Skeletal muscle tissue (tissue), 4 donors: Measurements from ENCODE around the gene PIR. TPM values are rescaled to one million over a fixed set of nuclear protein-coding genes. Genes with fewer than 3 reads are reported as not detected.

Experiments used
- H3K27ac ChIP-seq: one replicate; pipeline ENCODE4 v1.7.0; 2013; ENCODE audit warnings: mild to moderate bottlenecking, low read depth, low read length, inconsistent platforms
- H3K27me3 ChIP-seq, 3 donors: one replicate each; pipeline ENCODE4 v1.7.0; 2013; ENCODE audit warnings: low read length in 3 of 3; ENCODE audit not compliant: control insufficient read depth in 3 of 3, insufficient read depth in 3 of 3
- H3K36me3 ChIP-seq, 3 donors: one replicate each; pipeline ENCODE4 v1.7.0; 2013; ENCODE audit warnings: low read length in 3 of 3; ENCODE audit not compliant: control insufficient read depth in 3 of 3, insufficient read depth in 3 of 3
- H3K4me1 ChIP-seq, 3 donors: one replicate each; pipeline ENCODE4 v1.7.0; 2013; ENCODE audit warnings: low read length in 3 of 3, mild to moderate bottlenecking in 3 of 3; ENCODE audit not compliant: control insufficient read depth in 3 of 3, insufficient read depth in 3 of 3
- H3K4me3 ChIP-seq, 3 donors: one replicate each; pipeline ENCODE4 v1.7.0; 2013; ENCODE audit warnings: low read length in 3 of 3
- H3K9ac ChIP-seq, 3 donors: one replicate each; pipeline ENCODE4 v1.7.0; 2013; ENCODE audit warnings: low read length in 3 of 3, mild to moderate bottlenecking in 3 of 3, moderate library complexity in 2 of 3, low read depth in 1 of 3
- H3K9me3 ChIP-seq, 3 donors: one replicate each; pipeline ENCODE4 v1.7.0; 2013; ENCODE audit warnings: low read length in 3 of 3; ENCODE audit not compliant: control insufficient read depth in 3 of 3
- total RNA-seq: library from RNA; depleted of rRNA; stranded (reverse); fragments of >200 nt; gene quantifications from one replicate; pipeline ENCODE4 v1.2.3, GENCODE V29; 2014
- donor health status: Osteomylitis.

PIR gene
- total RNA-seq, 1 donor from 2014 or later = 3.1 TPM

GRCh38 chrX:15373976-15374375 lies 119.2 kb downstream of the PIR start:
- Histone ChIP-seq H3K4me3 (no peak overlapping the region), H3K36me3 (no peaks in the 10 kb centered on the region), H3K9me3 (no peaks in the 10 kb centered on the region), H3K27me3 (no peaks in the 10 kb centered on the region), H3K27ac (no peak overlapping the region), H3K9ac (no peak overlapping the region), H3K4me1 (peaks cover 0 to 3% (median 0%) of the 10 kb centered on the region in 3 donors)

GRCh38 chrX:15366506-15367352 lies 126.4 kb downstream of the PIR start:
- Histone ChIP-seq H3K27ac (no peak overlapping the region), H3K9me3 (no peaks in the 10 kb centered on the region), H3K4me1 (no peaks in the 10 kb centered on the region), H3K4me3 (no peak overlapping the region), H3K9ac (no peak overlapping the region), H3K36me3 (peaks cover 0 to 5% (median 0%) of the 10 kb centered on the region in 3 donors), H3K27me3 (no peaks in the 10 kb centered on the region)

- peaks cover 0 to 14% (median 7%) of the 10 kb centered on the region in 3 donors for H3K36me3 ChIP-seq
- H3K27me3 ChIP-seq = no peaks in the 10 kb centered on the region
- no peak overlapping the region for H3K27ac ChIP-seq
- H3K4me3 ChIP-seq = no peak overlapping the region
- H3K9me3 ChIP-seq = no peaks in the 10 kb centered on the region
- no peaks in the 10 kb centered on the region for H3K4me1 ChIP-seq
- H3K9ac ChIP-seq = no peak overlapping the region
Observed at GRCh38 chrX:15359701-15360100, 133.4 kb downstream of the PIR start.

GRCh38 chrX:15358533-15358932 lies 134.6 kb downstream of the PIR start:
- H3K27ac ChIP-seq = no peak overlapping the region
- no peak overlapping the region for H3K9ac ChIP-seq
- H3K4me3 ChIP-seq = no peak overlapping the region
- no peaks in the 10 kb centered on the region for H3K27me3 ChIP-seq
- H3K36me3 ChIP-seq = peaks cover 0 to 14% (median 7%) of the 10 kb centered on the region in 3 donors
- H3K9me3 ChIP-seq = no peaks in the 10 kb centered on the region
- no peaks in the 10 kb centered on the region for H3K4me1 ChIP-seq

- H3K27ac ChIP-seq = no peak overlapping the region
- no peak overlapping the region for H3K9ac ChIP-seq
- H3K36me3 ChIP-seq = peaks cover 0 to 12% (median 7%) of the 10 kb centered on the region in 3 donors
- no peaks in the 10 kb centered on the region for H3K4me1 ChIP-seq
- no peaks in the 10 kb centered on the region for H3K27me3 ChIP-seq
- no peak overlapping the region for H3K4me3 ChIP-seq
- no peaks in the 10 kb centered on the region for H3K9me3 ChIP-seq
Observed at GRCh38 chrX:15356444-15356843, 136.7 kb downstream of the PIR start.

GRCh38 chrX:15350329-15350996 lies 142.7 kb downstream of the PIR start:
- Histone ChIP-seq H3K36me3 (peaks cover 3 to 5% (median 3%) of the 10 kb centered on the region in 3 donors), H3K4me1 (no peaks in the 10 kb centered on the region), H3K9me3 (no peaks in the 10 kb centered on the region), H3K9ac (no peak overlapping the region), H3K4me3 (no peak overlapping the region), H3K27ac (no peak overlapping the region), H3K27me3 (peaks cover 0 to 3% (median 0%) of the 10 kb centered on the region in 3 donors)

- Histone ChIP-seq H3K9ac (no peak overlapping the region), H3K27ac (no peak overlapping the region), H3K4me1 (no peaks in the 10 kb centered on the region), H3K27me3 (peaks cover 0 to 3% (median 0%) of the 10 kb centered on the region in 3 donors), H3K4me3 (no peak overlapping the region), H3K9me3 (no peaks in the 10 kb centered on the region), H3K36me3 (peaks cover 2 to 5% (median 3%) of the 10 kb centered on the region in 3 donors)
Observed at GRCh38 chrX:15349046-15349445, 144.1 kb downstream of the PIR start.

GRCh38 chrX:15345976-15346375 lies 147.2 kb downstream of the PIR start:
- Histone ChIP-seq H3K9me3 (no peaks in the 10 kb centered on the region), H3K27ac (no peak overlapping the region), H3K4me3 (no peak overlapping the region), H3K9ac (no peak overlapping the region), H3K27me3 (peaks cover 0 to 3% (median 0%) of the 10 kb centered on the region in 3 donors), H3K36me3 (peaks cover 2 to 3% (median 3%) of the 10 kb centered on the region in 3 donors), H3K4me1 (no peaks in the 10 kb centered on the region)

GRCh38 chrX:15344106-15344505 lies 149.0 kb downstream of the PIR start:
- Histone ChIP-seq H3K4me1 (no peaks in the 10 kb centered on the region), H3K27ac (no peak overlapping the region), H3K9me3 (no peaks in the 10 kb centered on the region), H3K36me3 (peaks cover 2 to 3% (median 3%) of the 10 kb centered on the region in 3 donors), H3K9ac (no peak overlapping the region), H3K4me3 (no peak overlapping the region), H3K27me3 (peaks cover 0 to 3% (median 0%) of the 10 kb centered on the region in 3 donors)

- no peaks in the 10 kb centered on the region for H3K9me3 ChIP-seq
Observed at GRCh38 chrX:15343075-15343476, 150.1 kb downstream of the PIR start.

More at GRCh38 chrX:15343075-15343476, 150.1 kb downstream of the PIR start:
- Histone ChIP-seq H3K4me1 (no peaks in the 10 kb centered on the region), H3K9ac (no peak overlapping the region), H3K36me3 (peaks cover 2 to 3% (median 3%) of the 10 kb centered on the region in 3 donors), H3K27me3 (no peaks in the 10 kb centered on the region), H3K27ac (no peak overlapping the region), H3K4me3 (no peak overlapping the region)
